ENCODE data around the gene ADAP1.

Gene ADAP1

DNA sequence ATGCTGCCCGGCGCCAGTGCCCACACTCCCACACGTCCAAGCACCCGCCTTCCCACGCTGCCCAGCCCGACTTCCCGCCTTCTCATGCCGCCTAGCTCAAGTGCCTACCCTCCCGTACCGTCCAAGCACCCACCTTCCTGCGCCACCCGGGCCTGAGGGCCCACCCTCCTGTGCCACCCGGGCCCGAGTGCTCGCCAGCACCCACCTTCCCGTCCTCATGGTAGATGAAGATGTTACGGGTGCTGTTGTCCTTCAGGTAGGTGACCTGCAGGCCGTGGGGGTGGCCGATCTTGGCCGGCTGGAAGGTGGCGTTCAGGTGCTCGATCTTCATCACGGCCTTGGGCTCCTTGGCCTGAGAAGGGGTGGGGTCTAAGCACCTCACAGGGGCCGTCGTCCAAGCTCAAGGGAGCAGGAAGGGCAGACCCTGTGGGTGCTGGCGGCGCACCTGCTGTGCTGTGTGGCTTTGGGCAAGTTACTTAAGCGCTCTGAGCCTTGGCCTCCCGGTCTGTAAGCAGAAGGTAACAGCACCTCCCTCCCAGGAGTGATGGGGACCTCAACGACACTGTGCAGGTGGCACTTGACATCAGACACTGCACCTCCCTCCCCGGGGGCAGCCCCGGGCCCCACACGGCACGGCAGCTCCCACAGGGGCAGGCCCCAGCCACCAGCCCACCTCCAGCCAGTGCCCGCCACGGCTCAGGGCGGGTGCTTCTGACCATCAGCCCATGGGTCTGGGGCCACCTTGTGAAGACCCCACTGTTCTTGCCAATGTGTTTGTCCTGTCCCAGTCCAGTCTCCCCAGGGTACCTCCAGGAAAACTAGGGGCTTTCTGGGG, 50.3 kb downstream of the ADAP1 start:
- no peak for DNase-seq

- DNase-seq: no peak
Measured at GRCh38 chr7:902996-903395, 51.5 kb downstream of the ADAP1 start.

- peak; percentile 92 for DNase-seq
Measured at GRCh38 chr7:901388-902154, 52.9 kb downstream of the ADAP1 start.

- DNase-seq: no peak
Measured at GRCh38 chr7:901041-901387, 53.5 kb downstream of the ADAP1 start.

DNA sequence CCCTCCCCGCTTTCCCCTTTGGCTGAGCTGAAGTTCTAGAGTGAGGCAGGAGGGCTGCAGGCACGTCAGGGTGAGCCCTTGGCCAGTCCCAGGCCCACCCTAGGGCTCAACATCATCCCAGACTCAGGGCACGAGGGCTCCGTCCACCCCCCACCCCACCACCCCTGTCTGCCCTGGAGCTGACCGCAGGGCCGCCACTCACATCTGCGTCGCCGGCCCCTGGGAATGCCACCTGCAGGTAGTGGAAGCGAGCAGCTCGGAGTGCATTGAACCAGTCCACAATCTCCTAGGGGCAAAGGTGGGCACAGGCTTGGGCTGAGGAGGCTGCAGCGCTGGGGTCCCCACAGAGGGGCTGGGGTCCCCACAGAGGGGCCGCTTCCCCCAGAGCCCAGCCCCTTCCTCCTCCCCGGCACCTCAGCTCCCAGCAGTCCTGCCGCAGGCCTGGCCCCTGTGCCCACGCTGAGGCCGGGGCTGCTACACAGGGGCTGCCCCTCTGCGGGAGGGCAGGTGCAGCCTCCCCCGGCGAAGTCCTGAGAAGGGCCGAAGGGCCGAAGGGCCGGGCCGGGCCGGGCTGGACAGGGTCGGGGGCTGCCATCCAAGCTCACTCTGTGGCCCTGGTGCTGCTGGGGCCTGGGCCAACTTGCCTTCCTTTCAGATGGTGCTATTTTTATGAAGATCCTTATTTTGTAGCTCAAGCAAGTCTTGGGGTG, 54.0 kb downstream of the ADAP1 start:
- no peak for DNase-seq

DNA sequence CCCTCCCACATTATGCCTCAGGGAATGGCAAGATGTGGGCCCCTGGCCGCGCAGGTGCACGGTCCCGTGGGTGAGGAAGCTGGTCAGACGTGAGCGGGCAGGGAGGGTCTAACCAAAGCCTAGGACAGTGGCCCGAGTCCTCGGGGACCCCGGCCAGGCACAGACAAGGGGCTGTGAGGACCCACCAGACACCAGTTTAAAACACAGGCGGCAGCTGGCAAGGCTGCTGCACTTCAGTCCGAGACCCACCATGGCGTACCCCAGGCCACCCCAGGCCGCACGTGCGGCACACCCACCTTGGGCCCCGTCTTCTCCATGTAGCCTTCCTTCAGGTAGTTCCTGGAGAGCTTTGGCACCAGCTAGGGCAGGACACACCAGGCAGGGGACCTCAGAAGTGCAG, 54.7 kb downstream of the ADAP1 start:
- no peak for DNase-seq

- DNase-seq: no peak
Measured at GRCh38 chr7:898855-899681, 55.4 kb downstream of the ADAP1 start.

GRCh38 chr7:898460-898854, 56.0 kb downstream of the ADAP1 start:
- no peak for DNase-seq

GRCh38 chr7:897771-898376, 56.6 kb downstream of the ADAP1 start:
- no peak for DNase-seq

- no peak for DNase-seq
Measured at GRCh38 chr7:897086-897485, 57.4 kb downstream of the ADAP1 start.

GRCh38 chr7:896346-897075, 58.0 kb downstream of the ADAP1 start:
- no peak for DNase-seq

GRCh38 chr7:895451-896052, 58.9 kb downstream of the ADAP1 start:
- DNase-seq: no peak

GRCh38 chr7:894927-895450, 59.5 kb downstream of the ADAP1 start:
- no peak for DNase-seq

- DNase-seq: no peak
Measured at GRCh38 chr7:894164-894867, 60.2 kb downstream of the ADAP1 start.

DNA sequence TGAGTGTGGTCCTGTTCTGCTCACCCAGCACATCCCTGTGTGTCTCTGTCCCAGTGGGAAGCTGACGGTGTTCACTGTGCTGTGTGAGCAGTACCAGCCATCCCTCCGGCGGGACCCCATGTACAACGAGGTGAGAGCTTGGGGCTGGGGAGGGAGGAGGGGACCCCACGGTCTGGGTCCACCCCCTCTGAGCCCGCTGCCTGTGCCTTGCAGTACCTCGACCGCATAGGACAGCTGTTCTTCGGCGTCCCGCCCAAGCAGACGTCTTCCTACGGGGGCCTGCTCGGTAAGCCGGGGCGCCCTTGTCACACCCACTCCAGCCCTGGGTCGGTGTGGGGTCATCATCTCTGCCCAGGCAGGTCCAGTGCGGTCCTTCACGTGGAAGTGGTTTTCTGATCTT, 60.8 kb downstream of the ADAP1 start:
- DNase-seq: no peak

DNA sequence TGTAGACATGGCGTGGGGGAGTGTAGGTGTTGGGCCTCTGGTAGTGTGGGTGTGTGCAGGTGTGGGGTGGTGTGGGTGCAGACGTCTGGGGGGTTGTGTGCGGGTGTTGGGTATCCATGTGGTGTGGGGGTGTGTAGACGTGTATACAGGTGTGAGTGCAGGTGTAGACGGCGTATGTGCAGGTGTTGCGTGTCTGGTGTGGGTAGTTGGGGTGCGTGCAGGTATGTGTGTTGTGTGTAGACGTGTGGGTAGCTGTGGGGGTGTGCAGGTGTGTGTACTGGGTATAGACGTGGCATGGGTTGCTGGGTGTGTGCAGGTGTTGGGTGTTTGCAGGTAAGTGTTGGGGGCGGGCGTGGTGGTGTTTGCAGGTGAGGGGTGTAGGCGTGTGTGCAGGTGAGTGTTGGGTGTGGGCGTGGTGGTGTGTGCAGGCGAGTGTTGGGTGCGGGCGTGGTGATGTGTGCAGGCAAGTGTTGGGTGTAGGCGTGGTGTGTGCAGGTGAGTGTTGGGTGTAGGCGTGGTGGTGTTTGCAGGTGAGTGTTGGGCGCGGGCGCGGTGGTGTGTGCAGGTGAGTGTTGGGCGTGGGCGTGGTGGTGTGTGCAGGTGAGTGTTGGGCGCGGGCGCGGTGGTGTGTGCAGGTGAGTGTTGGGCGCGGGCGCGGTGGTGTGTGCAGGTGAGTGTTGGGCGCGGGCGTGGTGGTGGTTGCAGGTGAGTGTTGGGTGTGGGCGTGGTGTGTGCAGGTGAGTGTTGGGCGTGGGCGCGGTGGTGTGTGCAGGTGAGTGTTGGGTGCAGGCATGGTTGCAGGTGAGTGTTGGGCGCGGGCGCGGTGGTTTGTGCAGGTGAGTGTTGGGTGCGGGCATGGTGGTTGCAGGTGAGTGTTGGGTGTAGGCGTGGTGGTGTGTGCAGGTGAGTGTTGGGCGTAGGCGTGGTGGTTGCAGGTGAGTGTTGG, 61.6 kb downstream of the ADAP1 start:
- DNase-seq: no peak

DNA sequence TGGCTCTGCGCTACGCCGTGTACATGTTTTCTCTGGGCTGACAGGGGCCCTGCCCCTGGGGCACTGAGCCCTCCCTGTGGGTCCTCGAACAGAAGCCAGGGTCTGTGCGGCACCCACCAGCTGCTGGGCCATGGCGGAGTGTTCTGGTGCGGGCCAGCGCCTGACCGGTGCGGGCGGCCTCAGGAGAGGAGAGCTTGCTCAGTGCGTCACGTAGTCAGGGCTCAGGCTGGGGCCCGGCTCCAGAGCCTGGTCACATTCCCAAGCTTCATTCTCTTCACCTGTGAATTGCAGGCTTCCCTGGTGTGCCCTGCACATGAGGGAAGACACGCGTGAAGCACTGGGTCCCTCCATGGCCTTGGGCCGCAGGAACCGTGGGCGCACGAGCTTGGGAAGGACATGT, 62.7 kb downstream of the ADAP1 start:
- DNase-seq: no peak

- no peak for DNase-seq
Measured at GRCh38 chr7:891291-891690, 63.2 kb downstream of the ADAP1 start.

DNA sequence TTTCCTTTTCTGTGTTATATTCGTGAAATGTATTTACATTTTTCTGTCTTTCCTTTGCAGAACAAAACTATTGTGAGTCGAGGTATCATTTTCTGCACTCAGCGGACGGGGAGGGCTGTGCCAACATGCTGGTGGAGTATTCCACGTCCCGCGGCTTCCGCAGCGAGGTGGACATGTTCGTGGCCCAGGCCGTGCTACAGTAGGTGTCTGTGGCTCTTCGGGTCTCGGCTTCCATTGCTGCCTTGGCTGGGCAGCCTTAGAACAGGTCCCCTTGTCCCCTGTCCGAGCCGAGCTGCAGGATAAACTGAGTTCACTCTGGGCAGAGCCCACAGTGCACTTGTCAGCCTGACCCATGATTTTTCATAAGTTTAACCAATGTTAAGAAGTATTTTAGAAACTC, 63.6 kb downstream of the ADAP1 start:
- no peak for DNase-seq
